K562 (cell line): Measurements from ENCODE around the gene ORAI1. TPM values are rescaled to one million over a fixed set of nuclear protein-coding genes. Genes with fewer than 3 reads are reported as not detected.

Source experiments
- ATAC-seq: fragments of 200-7000 bp; cut with Tn5 transposase; 3 replicates; pipeline ENCODE4 v1.9.1; 2020; ENCODE audit warnings: moderate library complexity
- BruUV-seq: library from RNA; stranded (reverse); fragments of 400-500 nt; replicated peaks from 2 replicates; lab custom pipeline; 2021; lab: Mats Ljungman, UMichigan
- CTCF ChIA-PET: fragments of 300-600 bp; formaldehyde crosslinking; extraction: SDS; loops from one replicate; lab custom pipeline; 2021; ENCODE audit warnings: low intra/inter-chr PET ratio; lab: Yijun Ruan, JAX
- POLR2A ChIA-PET: fragments of 300-600, 350-650 bp; sonication (Branson Sonifier 250); formaldehyde crosslinking; extraction: SDS; loops from one replicate; lab custom pipeline; 2021; ENCODE audit warnings: antibody characterized with exemption, inconsistent platforms; lab: Yijun Ruan, JAX
- DNase-seq, 4 experiments: peaks; one replicate each; pipeline versions ENCODE4 v3.0.0 to v3.0.0-alpha.2; 2011 to 2018; ENCODE audit warnings: low spot score in 3 of 4, mixed read lengths in 3 of 4; ENCODE audit errors: extremely low read depth in 1 of 4
- FAIRE-seq: peaks from 2 replicates; lab custom pipeline; 2011; peaks lifted over from hg19 to GRCh38; lab: Jason Lieb, UNC
- H2AFZ ChIP-seq: 2 replicates; pipeline ENCODE4 v1.6.0; 2011; ENCODE audit warnings: low read depth, low read length, control low read depth, inconsistent platforms
- H3K27ac ChIP-seq: fragments of 200-600 bp; 3 replicates; pipeline ENCODE4 v1.8.0; 2011; ENCODE audit warnings: low read depth, mild to moderate bottlenecking, control low read depth, inconsistent platforms, low read length, moderate library complexity, mixed read lengths; ENCODE audit errors: extremely low read depth
- H3K27me3 ChIP-seq, 2 experiments: fragments of 300-600 bp in 1 of 2; 2 replicates in 1 of 2; 3 replicates in 1 of 2; pipeline versions ENCODE4 v1.6.0 to v1.8.0; 2011; ENCODE audit warnings: inconsistent platforms in 2 of 2, low read length in 2 of 2, mild to moderate bottlenecking in 1 of 2, mixed read lengths in 1 of 2, moderate library complexity in 1 of 2; ENCODE audit not compliant: control insufficient read depth in 2 of 2, insufficient read depth in 2 of 2
- H3K36me3 ChIP-seq: fragments of 300-600 bp; 3 replicates; pipeline ENCODE4 v1.8.0; 2011; ENCODE audit warnings: mild to moderate bottlenecking, low read length, inconsistent platforms; ENCODE audit not compliant: control insufficient read depth, insufficient read depth
- H3K4me1 ChIP-seq, 2 experiments: fragments of 200-600 bp in 1 of 2; replicated peaks in 1 of 2; 2 replicates in 1 of 2; 3 replicates in 1 of 2; pipeline versions ENCODE4 v1.5.1 to v1.8.0; 2011; ENCODE audit warnings: inconsistent platforms in 2 of 2, low read length in 2 of 2, mild to moderate bottlenecking in 1 of 2, mixed read lengths in 1 of 2, moderate library complexity in 1 of 2; ENCODE audit not compliant: control insufficient read depth in 2 of 2, insufficient read depth in 2 of 2
- H3K4me2 ChIP-seq: 2 replicates; pipeline ENCODE4 v1.6.1; 2011; ENCODE audit warnings: low read length, control low read depth, inconsistent platforms, mixed read lengths; ENCODE audit not compliant: insufficient read depth
- H3K4me3 ChIP-seq: fragments of 200-600 bp; sonication (generic), shearing (Covaris generic); 2 replicates; pipeline ENCODE4 v1.5.1; 2016; ENCODE audit warnings: control low read depth, inconsistent platforms
- H3K79me2 ChIP-seq: fragments of 200-600 bp; 3 replicates; pipeline ENCODE4 v1.8.0; 2011; ENCODE audit warnings: low read length, inconsistent platforms; ENCODE audit not compliant: control insufficient read depth, insufficient read depth
- H3K9ac ChIP-seq, 2 experiments: 2 replicates each; pipeline versions ENCODE4 v1.6.0 to v1.6.1; 2011; ENCODE audit warnings: low read depth in 2 of 2, low read length in 2 of 2, control low read depth in 1 of 2, inconsistent platforms in 1 of 2, mild to moderate bottlenecking in 1 of 2, mixed read lengths in 1 of 2; ENCODE audit not compliant: insufficient read depth in 1 of 2
- H3K9me1 ChIP-seq: one replicate; pipeline ENCODE4 v1.6.0; 2011; ENCODE audit warnings: inconsistent platforms, mild to moderate bottlenecking, low read length, moderate library complexity; ENCODE audit not compliant: control insufficient read depth, insufficient read depth
- H3K9me3 ChIP-seq: replicated peaks from 2 replicates; pipeline ENCODE4 v1.5.1; 2011; ENCODE audit warnings: low read depth, low read length, inconsistent platforms; ENCODE audit not compliant: control insufficient read depth, insufficient read depth
- H4K20me1 ChIP-seq: replicated peaks from 2 replicates; pipeline ENCODE4 v1.6.1; 2011; ENCODE audit warnings: low read length, inconsistent platforms, mixed read lengths; ENCODE audit not compliant: control insufficient read depth, insufficient read depth
- ARID4B ChIP-seq: sonication (generic); formaldehyde crosslinking; IDR thresholded peaks from 2 replicates; pipeline ENCODE4 v1.8.0; 2022; ENCODE audit warnings: mild to moderate bottlenecking, missing genetic modification reagents
- CBX1 ChIP-seq: sonication (generic); IDR thresholded peaks from 2 replicates; pipeline ENCODE4 v1.6.1; 2016; ENCODE audit warnings: antibody characterized with exemption, low read depth, mild to moderate bottlenecking
- DNMT1 ChIP-seq: fragments of 450-650 bp; IDR thresholded peaks from 2 replicates; pipeline ENCODE4 v1.6.1; 2016; ENCODE audit warnings: antibody characterized with exemption, mild to moderate bottlenecking
- FOXM1 ChIP-seq, 2 experiments: fragments of 450-650 bp in 1 of 2; sonication (generic) in 1 of 2; formaldehyde crosslinking in 1 of 2; IDR thresholded peaks; 2 replicates each; pipeline versions ENCODE4 v1.6.1 to v1.9.0; 2017 to 2022; ENCODE audit warnings: low read depth in 2 of 2, mild to moderate bottlenecking in 2 of 2, missing genetic modification reagents in 1 of 2, moderate library complexity in 1 of 2
- GATA2 ChIP-seq: sonication (generic); formaldehyde crosslinking; IDR thresholded peaks from 2 replicates; pipeline ENCODE4 v1.4.0; 2020; ENCODE audit warnings: mild to moderate bottlenecking, missing genetic modification reagents
- MECOM ChIP-seq: fragments of 250-450 bp; sonication (Bioruptor Pico); IDR thresholded peaks from 2 replicates; pipeline ENCODE4 v1.8.0; 2022; ENCODE audit warnings: inconsistent platforms
- NFXL1 ChIP-seq: fragments of 450-650 bp; formaldehyde crosslinking; IDR thresholded peaks from 2 replicates; pipeline ENCODE4 v1.4.0; 2021; ENCODE audit warnings: mild to moderate bottlenecking
- PCBP1 ChIP-seq: fragments of 200-400 bp; formaldehyde crosslinking; IDR thresholded peaks from 2 replicates; pipeline ENCODE4 v1.6.1; 2018; ENCODE audit warnings: mild to moderate bottlenecking, low read depth, low read length; ENCODE audit not compliant: poor library complexity, severe bottlenecking
- SP2 ChIP-seq: IDR thresholded peaks from 2 replicates; pipeline ENCODE4 v1.6.1; 2011; ENCODE audit warnings: mild to moderate bottlenecking, low read depth, low read length, moderate library complexity; ENCODE audit not compliant: poor library complexity, severe bottlenecking; ENCODE audit errors: extremely low read depth
- XRCC4 ChIP-seq: IDR thresholded peaks from one replicate; pipeline ENCODE4 v1.6.1; 2011; ENCODE audit not compliant: insufficient read depth, insufficient read length; ENCODE audit errors: extremely low read depth
- ZFP36 ChIP-seq: fragments of 150-350 bp; IDR thresholded peaks from 2 replicates; pipeline ENCODE4 v1.6.1; 2018; ENCODE audit warnings: low read length, low read depth; ENCODE audit not compliant: partially characterized antibody
- WGBS: fragments of 100-300 bp; shearing (Covaris generic); methylation state at CpG from one replicate; pipeline ENCODE4 v1.1.6; 2016; ENCODE audit warnings: low coverage, mixed read lengths; ENCODE audit not compliant: insufficient coverage; ENCODE audit errors: missing lambda C conversion rate; 5-methylcytosine and 5-hydroxymethylcytosine counted together
- in situ Hi-C: fragments of 300-500 bp; cut with MboI; formaldehyde crosslinking; loops from 4 replicates; pipeline ENCODE4 v1.15.0; 2018; ENCODE audit warnings: inconsistent platforms, mixed read lengths
- intact Hi-C: fragments of 100-400 bp; cut with micrococcal nuclease; formaldehyde crosslinking; loops from 2 replicates; pipeline ENCODE4 v1.14.2; 2022
- polyA plus RNA-seq, 8 experiments: library from polyadenylated mRNA; depleted of rRNA in 4 of 8; stranded (reverse) in 5 of 8; unstranded in 3 of 8; fragments of >200 nt; fragmentation: Nextera tagmentation in 2 of 8; fragmentation: Illumina TruSeq in 1 of 8; extraction: Ambion mirVana in 2 of 8; extraction: Trizol in 1 of 8; gene quantifications; 2 replicates each; pipeline versions ENCODE4 v1.2.1 to v1.2.3, GENCODE V29; 2011 to 2014; ENCODE audit warnings: inconsistent platforms in 1 of 8, missing spikeins in 1 of 8
- total RNA-seq, 7 experiments: library from RNA; depleted of rRNA in 6 of 7; stranded (reverse); fragments of >200 nt in 6 of 7; fragmentation: Illumina TruSeq in 2 of 7; extraction: Trizol in 2 of 7; gene quantifications; 2 replicates each; pipeline versions ENCODE4 v1.2.1 to v1.2.3, GENCODE V29; 2011 to 2021; ENCODE audit warnings: low replicate concordance in 1 of 7
- TF ChIP-seq, protein P1 (sequence below): sonication (generic); formaldehyde crosslinking; IDR thresholded peaks from 2 replicates; pipeline ENCODE4 v1.8.0; 2022; ENCODE audit warnings: mild to moderate bottlenecking, low read depth, missing genetic modification reagents
- TF ChIP-seq, protein P2 (sequence below): IDR thresholded peaks from 2 replicates; pipeline ENCODE4 v1.6.1; 2014; ENCODE audit warnings: antibody characterized with exemption

ORAI1 gene
- total and polyA plus RNA-seq, 9 of the 15 experiments (the other 6 are each of a cell fraction or from before 2014, with no cell fraction given): 2.6 to 23.8 (median 9.3) TPM

- Histone ChIP-seq H3K4me2 (peak overlapping the region; percentile 88), H3K9ac (peak overlapping the region; percentile 73 to 99), H3K4me3 (peak overlapping the region; percentile 90), H2AFZ (no peak overlapping the region), H3K9me1 (no peaks in the 10 kb centered on the region), H3K79me2 (peaks cover 56% of the 10 kb centered on the region), H3K27me3 (no peaks in the 10 kb centered on the region), H3K9me3 (no peaks in the 10 kb centered on the region), H3K36me3 (peaks cover 17% of the 10 kb centered on the region; the same call in 1 of the 3 replicates), H3K27ac (peak overlapping the region; percentile 42; the same call in 1 of the 3 replicates), H3K4me1 (peaks cover 47 to 48% of the 10 kb centered on the region in 2 experiments), H4K20me1 (peaks cover 5% of the 10 kb centered on the region)
- intact Hi-C loops (loop anchor here (5.0 kb wide), 1 partner anchor 34 kb away; no protein-coding TSS in a partner anchor), in situ Hi-C loops (no loop called here)
- TF ChIP-seq MECOM (0 out of 2 replicates have a peak, but pooled peaks have one; percentile 29), FOXM1 (IDR thresholded peaks at IDR 0.05; ENCODE audit: low read depth) (no peak), FOXM1 (CRISPR knock-in tag; IDR thresholded peaks at IDR 0.05; ENCODE audit: low read depth) (0 out of 2 replicates have a peak, but pooled peaks have one; percentile 22), XRCC4 (no peak), ZFP36 (no peak), DNMT1 (no peak), ARID4B (0 out of 2 replicates have a peak, but pooled peaks have one; percentile 25), SP2 (no peak), GATA2 (CRISPR knock-in tag) (peak; percentile 31; the same call in 1 of the 2 replicates), CBX1 (0 out of 2 replicates have a peak, but pooled peaks have one; percentile 7), PCBP1 (no peak), NFXL1 (CRISPR knock-in tag) (no peak)
- TF ChIP-seq, protein P1, sequence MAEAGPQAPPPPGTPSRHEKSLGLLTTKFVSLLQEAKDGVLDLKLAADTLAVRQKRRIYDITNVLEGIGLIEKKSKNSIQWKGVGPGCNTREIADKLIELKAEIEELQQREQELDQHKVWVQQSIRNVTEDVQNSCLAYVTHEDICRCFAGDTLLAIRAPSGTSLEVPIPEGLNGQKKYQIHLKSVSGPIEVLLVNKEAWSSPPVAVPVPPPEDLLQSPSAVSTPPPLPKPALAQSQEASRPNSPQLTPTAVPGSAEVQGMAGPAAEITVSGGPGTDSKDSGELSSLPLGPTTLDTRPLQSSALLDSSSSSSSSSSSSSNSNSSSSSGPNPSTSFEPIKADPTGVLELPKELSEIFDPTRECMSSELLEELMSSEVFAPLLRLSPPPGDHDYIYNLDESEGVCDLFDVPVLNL (CRISPR knock-in tag): no peak
- TF ChIP-seq, protein P2, sequence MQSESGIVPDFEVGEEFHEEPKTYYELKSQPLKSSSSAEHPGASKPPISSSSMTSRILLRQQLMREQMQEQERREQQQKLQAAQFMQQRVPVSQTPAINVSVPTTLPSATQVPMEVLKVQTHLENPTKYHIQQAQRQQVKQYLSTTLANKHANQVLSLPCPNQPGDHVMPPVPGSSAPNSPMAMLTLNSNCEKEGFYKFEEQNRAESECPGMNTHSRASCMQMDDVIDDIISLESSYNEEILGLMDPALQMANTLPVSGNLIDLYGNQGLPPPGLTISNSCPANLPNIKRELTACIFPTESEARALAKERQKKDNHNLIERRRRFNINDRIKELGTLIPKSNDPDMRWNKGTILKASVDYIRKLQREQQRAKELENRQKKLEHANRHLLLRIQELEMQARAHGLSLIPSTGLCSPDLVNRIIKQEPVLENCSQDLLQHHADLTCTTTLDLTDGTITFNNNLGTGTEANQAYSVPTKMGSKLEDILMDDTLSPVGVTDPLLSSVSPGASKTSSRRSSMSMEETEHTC: 0 out of 2 replicates have a peak, but pooled peaks have one; percentile 4
- ATAC-seq: peak; percentile 8; the same call in 1 of the 3 replicates
- no peak for FAIRE-seq
- peak; percentile 13 to 65 (median 25) for DNase-seq
- no TSS peak for BruUV-seq
- POLR2A ChIA-PET: interaction anchor here (0.6 to 2.2 kb wide), 8 partner anchors 7 to 170 kb away, joined by 3 to 14 read pairs (median 5); partner anchors contain the start of gene KDM2B
- WGBS: 32% methylated on average over 8 of the region's 8 CpGs
- CTCF ChIA-PET: interaction anchor here (0.6 kb wide), 1 partner anchor 163 kb away, joined by 3 read pairs; no protein-coding TSS in a partner anchor
Observed at GRCh38 chr12:121628037-121628436, 1.7 kb downstream of the ORAI1 start.
